NCI-H460 (cell line): ENCODE measurements around the gene OR10A2. TPM values are rescaled to one million over a fixed set of nuclear protein-coding genes. Genes with fewer than 3 reads are reported as not detected.
"Not testable (repeated sequence)": the region's sequence is repeated elsewhere in the genome, so short reads cannot be mapped to it uniquely, and the experiment has no call there.

Experiments used
- DNase-seq: peaks from one replicate; pipeline ENCODE4 v3.0.0-alpha.2; 2016; ENCODE audit warnings: low read depth; ENCODE audit errors: extremely low read depth
- total RNA-seq: library from RNA; depleted of rRNA; stranded (reverse); fragments of >200 nt; shearing (Covaris generic); gene quantifications from 2 replicates; pipeline ENCODE4 v1.2.3, GENCODE V29; 2014; rRNA removed

The OR10A2 gene
- total RNA-seq, 1 experiment from 2014 or later = not detected

GRCh38 chr11:6882751-6883150 is 19.9 kb downstream of the OR10A2 start:
- DNase-seq = no peak

GRCh38 chr11:6887711-6888110 is 24.9 kb downstream of the OR10A2 start:
- not testable (repeated sequence) for DNase-seq

GRCh38 chr11:6888830-6889229 is 26.0 kb downstream of the OR10A2 start:
- DNase-seq = no peak

GRCh38 chr11:6889835-6890234 is 27.0 kb downstream of the OR10A2 start:
- DNase-seq = no peak

GRCh38 chr11:6892400-6892799 is 29.5 kb downstream of the OR10A2 start, which contains the start of gene OR2D2:
OR2D2 (minus strand) TSS chr11:6892500; CDS start chr11:6892500, 0 bp downstream.
- no peak for DNase-seq

- no peak for DNase-seq
Observed at GRCh38 chr11:6894097-6894496, 31.2 kb downstream of the OR10A2 start.

- DNase-seq = no peak
Observed at GRCh38 chr11:6895010-6895409, 32.2 kb downstream of the OR10A2 start.

GRCh38 chr11:6898911-6899310 is 36.1 kb downstream of the OR10A2 start:
- DNase-seq = no peak

- DNase-seq = no peak
Observed at GRCh38 chr11:6900327-6900999, 37.6 kb downstream of the OR10A2 start.

GRCh38 chr11:6904804-6905203 is 41.9 kb downstream of the OR10A2 start:
- not testable (repeated sequence) for DNase-seq

GRCh38 chr11:6911378-6911777 is 48.5 kb downstream of the OR10A2 start:
- no peak for DNase-seq

GRCh38 chr11:6911948-6912347 is 49.1 kb downstream of the OR10A2 start:
- DNase-seq = no peak

- DNase-seq = no peak
Observed at GRCh38 chr11:6919698-6920097, 56.8 kb downstream of the OR10A2 start.

GRCh38 chr11:6920702-6921101 is 57.8 kb downstream of the OR10A2 start, which contains the start of gene OR2D3:
OR2D3 (plus strand) TSS chr11:6921002; CDS start chr11:6921002, 0 bp downstream.
- no peak for DNase-seq

Other genes with a start within 250 kb of the OR10A2 start
- gene TPP1, start 243.6 kb upstream of the OR10A2 start, total RNA-seq = 2.9 and 5.2 TPM in 2 replicates
- gene DCHS1, start 207.2 kb upstream of the OR10A2 start, total RNA-seq = 0.07 and 0.14 TPM in 2 replicates
- 34.3 and 35.8 TPM in 2 replicates for gene MRPL17, start 179.7 kb upstream of the OR10A2 start, total RNA-seq
- 0.17 TPM in 1 of 2 replicates, not detected in the other for gene OR2AG2, start 91.1 kb upstream of the OR10A2 start, total RNA-seq
- gene OR2AG1, start 80.0 kb upstream of the OR10A2 start, total RNA-seq = not detected in 2 replicates
- 0.23 TPM in 1 of 2 replicates, not detected in the other for gene OR6A2, start 63.4 kb upstream of the OR10A2 start, total RNA-seq
- gene OR10A5, start 17.4 kb upstream of the OR10A2 start, total RNA-seq = not detected in 2 replicates
- gene OR10A4, start 13.6 kb downstream of the OR10A2 start, total RNA-seq = not detected in 2 replicates
- 0.10 TPM in 1 of 2 replicates, not detected in the other for gene OR2D2, start 29.4 kb downstream of the OR10A2 start, total RNA-seq
- gene OR2D3, start 57.9 kb downstream of the OR10A2 start, total RNA-seq = not detected in 2 replicates
- 3.3 and 3.8 TPM in 2 replicates for gene ZNF215, start 63.4 kb downstream of the OR10A2 start, total RNA-seq
- gene ZNF214, start 157.3 kb downstream of the OR10A2 start, total RNA-seq = 1.4 and 2.9 TPM in 2 replicates
- 0.07 and 0.23 TPM in 2 replicates for gene NLRP14, start 157.4 kb downstream of the OR10A2 start, total RNA-seq
- not detected in 2 replicates for gene RBMXL2, start 225.9 kb downstream of the OR10A2 start, total RNA-seq